GM18858 (cell line): ENCODE measurements around the gene C1QTNF2.
"Not testable (repeated sequence)": the region's sequence is repeated elsewhere in the genome, so short reads cannot be mapped to it uniquely, and the experiment has no call there.

Experiments used
- ATAC-seq: cut with Tn5 transposase; IDR thresholded peaks from one replicate; pipeline ENCODE4 v1.9.1; 2021; ENCODE audit not compliant: unreplicated experiment

The C1QTNF2 gene

GRCh38 chr5:160347448-160347847 is 23.0 kb downstream of the C1QTNF2 start:
- no peak for ATAC-seq

- ATAC-seq = no peak
These were observed 27.9 kb downstream of the C1QTNF2 start for GRCh38 chr5:160342413-160342941.

GRCh38 chr5:160341309-160341870 is 29.0 kb downstream of the C1QTNF2 start:
- no peak for ATAC-seq

DNA sequence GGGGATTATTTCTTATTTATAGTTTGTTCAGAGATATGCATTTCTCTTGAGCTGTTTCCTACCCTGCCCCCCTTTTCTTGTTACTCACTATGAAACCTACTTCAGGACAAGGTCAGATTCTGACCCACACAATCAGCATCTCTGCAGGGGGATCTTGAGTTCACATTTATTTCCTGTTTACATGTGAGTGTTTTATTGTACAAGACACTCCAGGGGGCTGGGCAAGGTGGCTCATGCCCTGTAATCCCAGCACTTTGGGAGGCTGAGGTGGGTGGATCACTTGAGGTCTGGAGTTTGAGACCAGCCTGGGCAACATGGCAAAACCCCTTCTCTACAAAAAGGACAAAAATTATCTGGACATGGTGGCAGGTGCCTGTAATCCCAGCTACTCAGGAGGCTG is 29.9 kb downstream of the C1QTNF2 start:
- ATAC-seq = not testable (repeated sequence)

- ATAC-seq = no peak
These were observed 30.9 kb downstream of the C1QTNF2 start for GRCh38 chr5:160339406-160340130.

DNA sequence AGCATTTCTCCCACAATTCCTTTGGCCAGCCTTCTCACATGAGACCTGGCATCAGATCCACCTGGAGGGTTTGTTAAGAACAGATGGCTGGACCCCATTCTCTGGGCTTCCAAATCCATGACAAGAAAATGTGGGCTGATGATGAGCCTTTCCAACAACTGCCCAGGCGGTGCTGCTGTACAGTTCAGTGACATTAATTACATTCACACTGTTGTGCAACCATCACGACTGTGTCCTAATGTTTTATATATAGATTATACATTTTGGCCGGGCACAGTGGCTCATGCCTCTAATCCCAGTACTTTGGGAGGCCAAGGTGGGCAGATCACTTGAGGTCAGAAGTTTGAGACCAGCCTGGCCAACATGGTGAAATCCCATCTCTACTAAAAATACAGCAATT is 35.7 kb downstream of the C1QTNF2 start:
- not testable (repeated sequence) for ATAC-seq

- no peak for ATAC-seq
These were observed 36.7 kb downstream of the C1QTNF2 start for GRCh38 chr5:160333721-160334120.

- ATAC-seq = no peak
These were observed 40.2 kb downstream of the C1QTNF2 start for GRCh38 chr5:160330212-160330611.

DNA sequence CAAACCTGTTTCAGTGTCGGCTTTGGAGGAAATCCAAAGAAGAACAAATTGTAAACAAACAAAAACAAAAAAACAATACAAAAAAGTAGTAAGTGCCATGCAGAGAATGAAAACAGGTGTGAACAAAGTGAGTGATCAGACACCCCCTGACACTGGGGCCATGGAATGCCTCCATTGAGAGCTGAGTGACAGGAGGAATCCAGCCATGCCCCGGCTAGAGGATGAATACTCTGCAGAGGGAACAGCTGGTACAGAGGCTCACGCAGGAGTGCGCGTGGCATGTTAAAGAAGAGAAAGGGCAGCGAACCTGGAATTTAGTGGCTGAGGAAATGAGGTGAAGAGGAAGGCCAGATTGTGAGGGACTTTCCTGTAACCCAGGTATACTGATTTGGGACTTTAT is 42.6 kb downstream of the C1QTNF2 start:
- no peak for ATAC-seq

DNA sequence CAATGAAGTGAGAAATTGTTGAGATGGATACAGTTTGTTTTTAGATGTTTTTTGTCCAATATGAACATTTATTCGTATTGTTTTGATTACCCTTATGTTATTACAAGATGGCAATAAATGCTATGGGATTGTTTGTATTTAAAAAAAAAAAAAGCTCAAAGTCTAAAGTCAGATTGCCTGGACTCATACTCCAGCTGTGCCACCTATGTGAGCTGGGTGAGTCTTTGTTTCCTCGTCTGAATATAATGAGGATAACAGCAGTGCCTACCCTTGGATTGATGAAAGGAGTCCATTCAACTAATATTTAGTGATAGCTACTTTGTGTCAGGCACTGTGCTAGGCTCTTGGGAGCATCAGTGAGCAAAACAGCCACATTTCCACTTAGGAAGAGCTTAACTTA is 43.4 kb downstream of the C1QTNF2 start:
- no peak for ATAC-seq

- no peak for ATAC-seq
These were observed 44.7 kb downstream of the C1QTNF2 start for GRCh38 chr5:160325716-160326115.

DNA sequence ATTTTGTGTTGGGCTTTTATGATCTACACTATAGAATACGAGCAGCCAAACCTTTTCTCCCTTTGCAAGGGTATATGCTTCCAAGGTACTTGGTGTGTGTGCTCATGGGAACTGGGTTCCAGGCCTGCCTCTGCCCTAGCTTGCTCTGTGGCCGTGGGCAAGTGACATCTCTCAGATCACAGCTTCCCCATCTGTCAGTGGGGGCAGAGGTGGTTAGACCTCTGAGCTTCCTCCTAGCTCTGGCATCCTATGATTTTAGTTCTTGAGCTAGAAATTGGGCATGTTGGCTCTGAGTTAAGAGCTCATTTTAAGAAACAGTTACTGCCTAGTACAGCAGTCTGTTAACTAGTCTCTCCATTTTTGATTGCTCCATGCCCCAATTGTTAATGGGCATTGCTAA is 45.5 kb downstream of the C1QTNF2 start:
- no peak for ATAC-seq

GRCh38 chr5:160318409-160318808 is 52.0 kb downstream of the C1QTNF2 start:
- no peak for ATAC-seq

DNA sequence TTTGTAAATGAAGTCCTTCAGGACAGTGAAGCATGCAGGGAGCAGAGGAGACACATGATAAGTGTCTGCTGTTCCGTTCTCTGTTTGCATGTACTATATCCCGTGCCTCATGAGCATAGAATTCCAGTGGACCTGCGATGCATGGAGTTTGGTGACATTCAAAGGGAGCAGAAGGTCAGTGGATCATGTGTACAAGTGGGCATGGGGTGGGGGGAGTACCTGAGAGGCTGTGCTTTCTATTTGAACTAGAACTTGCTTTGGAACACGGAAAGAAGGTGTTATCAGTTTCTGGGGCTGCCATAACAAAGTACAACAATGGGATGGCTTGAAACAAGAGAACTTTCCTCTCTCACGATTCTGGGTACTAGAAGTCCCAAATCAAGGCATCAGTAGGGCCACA is 53.0 kb downstream of the C1QTNF2 start:
- ATAC-seq = no peak

GRCh38 chr5:160315968-160316367 is 54.5 kb downstream of the C1QTNF2 start:
- ATAC-seq = no peak

GRCh38 chr5:160312960-160313727 is 57.3 kb downstream of the C1QTNF2 start:
- ATAC-seq = no peak

- no peak for ATAC-seq
These were observed 58.1 kb downstream of the C1QTNF2 start, which contains the start of gene CCNJL for GRCh38 chr5:160312134-160312959. Gene CCNJL (minus strand): TSS chr5:160312564. CDS start chr5:160311923, 641 bp downstream.

GRCh38 chr5:160311491-160312133 is 58.8 kb downstream of the C1QTNF2 start:
- ATAC-seq = no peak

DNA sequence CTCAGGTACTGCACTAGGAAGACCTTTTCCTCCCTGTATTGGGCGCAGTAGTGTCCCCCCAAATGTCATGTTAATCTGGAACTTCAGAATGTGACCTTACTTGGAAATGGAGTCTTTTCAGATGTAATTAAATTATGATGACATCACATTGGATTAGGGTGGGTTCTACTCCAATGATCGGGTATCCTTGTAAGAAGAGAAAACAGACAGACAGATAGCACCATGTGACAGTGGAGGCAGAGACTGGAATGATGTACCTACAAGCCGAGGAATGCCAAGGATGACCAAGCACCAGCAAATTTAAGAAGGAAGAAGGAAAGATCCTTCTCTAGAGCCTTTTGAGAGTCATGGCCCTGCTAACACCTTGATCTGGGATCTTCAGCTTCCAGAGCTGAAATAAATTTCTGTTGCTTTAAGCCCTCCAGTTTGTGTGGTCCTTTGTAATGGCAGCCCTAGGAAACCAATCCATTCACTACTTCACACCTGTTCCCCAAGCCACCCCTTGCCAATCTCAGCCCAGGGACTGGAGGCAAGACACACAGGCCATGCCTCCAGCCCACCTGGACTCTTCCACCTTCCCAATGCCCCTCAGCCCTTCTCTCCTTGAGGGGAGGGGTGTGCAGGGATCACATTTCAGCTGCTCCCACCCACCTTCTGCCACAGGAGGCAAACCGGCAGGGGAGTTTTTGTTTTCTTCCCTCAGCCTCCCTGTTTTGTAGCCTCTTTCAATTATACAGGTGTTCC is 59.7 kb downstream of the C1QTNF2 start:
- ATAC-seq = no peak

- no peak for ATAC-seq
These were observed 60.3 kb downstream of the C1QTNF2 start for GRCh38 chr5:160310140-160310539.
